Fibroblast of lung (primary cell): ENCODE measurements around the gene CDRT4. TPM values are rescaled to one million over a fixed set of nuclear protein-coding genes. Genes with fewer than 3 reads are reported as not detected.

Experiments
- DNase-seq, 2 donors: peaks; one replicate each; pipeline versions ENCODE4 v3.0.0 to v3.0.0-alpha.2; 2010; ENCODE audit warnings: low read depth in 2 of 2
- H2AFZ ChIP-seq: 2 replicates; pipeline ENCODE4 v1.5.1; 2012; ENCODE audit warnings: low read length, control low read depth, inconsistent platforms
- H3K27ac ChIP-seq: 2 replicates; pipeline ENCODE4 v1.5.1; 2011; ENCODE audit warnings: low read length, control low read depth; ENCODE audit not compliant: insufficient read depth
- H3K27me3 ChIP-seq: 2 replicates; pipeline ENCODE4 v1.5.1; 2011; ENCODE audit warnings: mild to moderate bottlenecking, low read length; ENCODE audit not compliant: control insufficient read depth, insufficient read depth
- H3K36me3 ChIP-seq: 2 replicates; pipeline ENCODE4 v1.5.1; 2011; ENCODE audit warnings: low read length; ENCODE audit not compliant: control insufficient read depth, insufficient read depth
- H3K4me1 ChIP-seq: 2 replicates; pipeline ENCODE4 v1.5.1; 2011; ENCODE audit warnings: low read length; ENCODE audit not compliant: control insufficient read depth, insufficient read depth; ENCODE audit errors: extremely low read depth
- H3K4me2 ChIP-seq: 2 replicates; pipeline ENCODE4 v1.5.1; 2011; ENCODE audit warnings: low read length, control low read depth; ENCODE audit not compliant: insufficient read depth; ENCODE audit errors: extremely low read depth
- H3K4me3 ChIP-seq, 4 experiments: fragments of 200-600 bp in 1 of 4; sonication (generic) in 1 of 4; replicated peaks in 1 of 4; 2 replicates each; pipeline ENCODE4 v1.5.1; 2011 to 2016; ENCODE audit warnings: low read length in 4 of 4, low read depth in 3 of 4, mild to moderate bottlenecking in 3 of 4, control low read depth in 2 of 4, inconsistent platforms in 1 of 4, mixed read lengths in 1 of 4; ENCODE audit not compliant: insufficient read depth in 1 of 4; ENCODE audit errors: control extremely low read depth in 1 of 4
- H3K79me2 ChIP-seq: 2 replicates; pipeline ENCODE4 v1.5.1; 2012; ENCODE audit warnings: mild to moderate bottlenecking, low read length, inconsistent platforms; ENCODE audit not compliant: control insufficient read depth, insufficient read depth
- H3K9ac ChIP-seq: 2 replicates; pipeline ENCODE4 v1.5.1; 2011; ENCODE audit warnings: mild to moderate bottlenecking, low read length, control low read depth; ENCODE audit not compliant: insufficient read depth
- H3K9me3 ChIP-seq: 2 replicates; pipeline ENCODE4 v1.5.1; 2012; ENCODE audit warnings: low read depth, low read length; ENCODE audit not compliant: control insufficient read depth, insufficient read depth
- H4K20me1 ChIP-seq: 2 replicates; pipeline ENCODE4 v1.5.1; 2011; ENCODE audit warnings: low read length; ENCODE audit not compliant: control insufficient read depth, insufficient read depth; ENCODE audit errors: extremely low read depth
- EZH2 ChIP-seq: IDR thresholded peaks from 2 replicates; pipeline ENCODE4 v1.5.1; 2012; ENCODE audit warnings: low read length, control low read depth, mild to moderate bottlenecking; ENCODE audit errors: missing control alignments
- polyA plus RNA-seq, 2 donors: library from polyadenylated mRNA; depleted of rRNA in 1 of 2; stranded (reverse) in 1 of 2; unstranded in 1 of 2; fragments of >200 nt; gene quantifications; 2 replicates each; pipeline ENCODE4 v1.2.1, GENCODE V29; 2011 to 2012; ENCODE audit warnings: missing spikeins in 1 of 2
- total RNA-seq: library from RNA; depleted of rRNA; stranded (reverse); fragments of >200 nt; gene quantifications from 2 replicates; pipeline ENCODE4 v1.2.1, GENCODE V29; 2014
- TF ChIP-seq, protein P1 (sequence below), 2 donors: IDR thresholded peaks in 1 of 2; conservative IDR thresholded peaks in 1 of 2; 1 replicate in 1 of 2; 2 replicates in 1 of 2; pipeline ENCODE4 v1.5.1; 2011 to 2012; ENCODE audit warnings: low read length in 2 of 2, control low read depth in 1 of 2, inconsistent platforms in 1 of 2, low read depth in 1 of 2, mild to moderate bottlenecking in 1 of 2

Gene CDRT4
- total and polyA plus RNA-seq, 2 donors (not counting 1 experiment from before 2014, with no cell fraction given), result 0.49 to 2.3 TPM

DNA sequence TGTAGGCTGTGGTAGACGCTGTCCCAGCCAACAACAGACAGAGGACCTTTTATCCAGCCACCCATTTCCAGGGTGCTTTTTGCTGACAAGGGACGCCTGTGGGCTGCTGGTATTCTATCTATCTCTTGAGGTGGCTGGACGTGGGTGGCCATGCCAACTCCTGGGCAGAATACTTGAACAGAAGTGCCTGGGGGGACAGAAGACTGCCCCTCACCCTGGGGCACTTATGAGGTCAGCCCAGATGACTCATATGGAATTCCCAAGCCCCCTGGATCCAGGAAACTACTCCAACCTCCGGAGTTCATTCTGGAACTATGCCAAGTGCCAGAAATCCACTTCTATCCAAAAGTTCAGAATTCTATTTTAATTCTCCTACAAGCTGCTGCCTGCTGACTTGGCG, 61.3 kb downstream of the CDRT4 start:
- TF ChIP-seq, protein P1, sequence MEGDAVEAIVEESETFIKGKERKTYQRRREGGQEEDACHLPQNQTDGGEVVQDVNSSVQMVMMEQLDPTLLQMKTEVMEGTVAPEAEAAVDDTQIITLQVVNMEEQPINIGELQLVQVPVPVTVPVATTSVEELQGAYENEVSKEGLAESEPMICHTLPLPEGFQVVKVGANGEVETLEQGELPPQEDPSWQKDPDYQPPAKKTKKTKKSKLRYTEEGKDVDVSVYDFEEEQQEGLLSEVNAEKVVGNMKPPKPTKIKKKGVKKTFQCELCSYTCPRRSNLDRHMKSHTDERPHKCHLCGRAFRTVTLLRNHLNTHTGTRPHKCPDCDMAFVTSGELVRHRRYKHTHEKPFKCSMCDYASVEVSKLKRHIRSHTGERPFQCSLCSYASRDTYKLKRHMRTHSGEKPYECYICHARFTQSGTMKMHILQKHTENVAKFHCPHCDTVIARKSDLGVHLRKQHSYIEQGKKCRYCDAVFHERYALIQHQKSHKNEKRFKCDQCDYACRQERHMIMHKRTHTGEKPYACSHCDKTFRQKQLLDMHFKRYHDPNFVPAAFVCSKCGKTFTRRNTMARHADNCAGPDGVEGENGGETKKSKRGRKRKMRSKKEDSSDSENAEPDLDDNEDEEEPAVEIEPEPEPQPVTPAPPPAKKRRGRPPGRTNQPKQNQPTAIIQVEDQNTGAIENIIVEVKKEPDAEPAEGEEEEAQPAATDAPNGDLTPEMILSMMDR (conservative IDR thresholded peaks at IDR 0.05 in 1 of 2, IDR thresholded peaks at IDR 0.05 in 1 of 2; ENCODE audit: low read depth in 1 of 2, low read length in 2 of 2), result no peak
- no peak for TF ChIP-seq EZH2
- H3K27ac ChIP-seq, result no peak overlapping the region

DNA sequence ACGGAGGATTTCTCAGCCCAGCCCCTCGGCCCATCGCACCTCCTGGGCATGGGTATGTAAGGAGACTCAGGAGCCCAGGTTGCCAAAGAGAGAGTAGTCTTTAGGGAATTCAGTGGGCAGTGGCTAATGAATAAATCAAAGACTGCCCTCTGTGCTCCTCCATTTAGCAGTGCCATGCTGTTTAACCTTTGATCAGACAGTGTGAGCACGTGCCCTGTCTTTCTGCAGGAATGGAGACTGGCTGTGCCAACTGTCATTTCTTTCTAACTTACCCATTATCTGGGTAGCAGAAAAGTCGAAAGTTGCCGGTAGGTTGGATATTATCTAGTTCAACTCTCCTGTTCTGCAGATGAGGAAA, 62.4 kb downstream of the CDRT4 start:
- Histone ChIP-seq H3K36me3 (no peaks in the 10 kb centered on the region), H3K4me1 (peaks cover 8% of the 10 kb centered on the region), H2AFZ (no peak overlapping the region), H3K27me3 (no peaks in the 10 kb centered on the region), H3K4me3 (no peak overlapping the region), H3K4me2 (no peak overlapping the region), H3K27ac (no peak overlapping the region), H3K9ac (no peak overlapping the region), H3K79me2 (no peaks in the 10 kb centered on the region), H3K9me3 (no peaks in the 10 kb centered on the region), H4K20me1 (no peaks in the 10 kb centered on the region)
- DNase-seq, result no peak
- TF ChIP-seq EZH2, result no peak
- TF ChIP-seq, protein P1 (conservative IDR thresholded peaks at IDR 0.05 in 1 of 2, IDR thresholded peaks at IDR 0.05 in 1 of 2; ENCODE audit: low read depth in 1 of 2, low read length in 2 of 2), result no peak

More for the DNA sequence above, 61.3 kb downstream of the CDRT4 start:
- no peaks in the 10 kb centered on the region for H3K9me3 ChIP-seq
- no peak overlapping the region for H3K4me2 ChIP-seq
- H3K9ac ChIP-seq, result no peak overlapping the region
- H3K4me3 ChIP-seq, result no peak overlapping the region
- H4K20me1 ChIP-seq, result no peaks in the 10 kb centered on the region
- peak in 1 of 2 donors; percentile 40 for DNase-seq
- no peaks in the 10 kb centered on the region for H3K79me2 ChIP-seq
- no peak overlapping the region for H2AFZ ChIP-seq
- no peaks in the 10 kb centered on the region for H3K27me3 ChIP-seq
- H3K4me1 ChIP-seq, result peaks cover 11% of the 10 kb centered on the region
- H3K36me3 ChIP-seq, result no peaks in the 10 kb centered on the region

DNA sequence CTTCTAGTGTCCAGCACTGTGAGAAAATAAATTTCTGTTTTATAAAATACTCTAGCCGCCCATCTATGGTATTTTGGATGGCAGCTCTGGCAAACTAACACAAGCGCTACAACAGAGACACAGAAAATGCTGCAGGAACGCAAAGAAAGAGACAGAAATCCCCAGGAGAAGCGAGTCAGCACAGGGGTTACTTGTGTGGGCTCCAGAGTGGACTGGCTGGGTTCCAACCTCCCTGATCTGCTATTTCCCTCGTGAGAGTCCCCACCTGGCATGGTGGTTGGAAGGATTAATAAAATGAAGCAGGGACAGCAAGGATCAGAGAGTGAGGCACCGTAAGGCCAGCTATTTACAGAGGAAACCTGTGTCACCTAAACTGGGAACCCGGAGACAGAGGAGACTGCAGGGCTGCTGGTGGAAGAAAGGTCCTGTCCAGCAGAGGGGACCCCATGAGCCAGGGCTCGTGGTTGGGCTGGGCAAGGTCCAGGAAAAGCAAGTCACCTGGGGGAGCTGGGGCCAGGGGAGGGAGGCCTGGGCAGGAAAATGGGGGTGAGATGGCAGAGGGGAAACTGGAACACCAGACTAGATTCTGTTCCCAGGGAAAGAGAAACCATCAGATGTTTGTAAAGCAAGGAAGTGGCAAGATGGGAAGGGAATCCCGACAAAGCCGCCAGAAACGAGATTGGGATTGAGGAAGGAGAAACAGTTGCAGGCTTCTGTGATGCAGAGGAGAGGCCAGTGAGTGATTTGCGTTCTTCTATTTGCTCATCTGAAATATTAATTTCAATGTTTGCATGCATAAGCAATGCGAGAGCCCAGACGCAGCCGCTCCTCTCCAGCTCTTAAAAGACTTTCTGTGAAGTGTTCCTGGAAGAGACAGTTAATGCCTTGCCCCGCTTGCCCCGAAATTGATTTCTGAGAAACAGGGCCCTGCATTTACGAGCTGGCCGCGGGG, 63.0 kb downstream of the CDRT4 start:
- H3K36me3 ChIP-seq, result no peaks in the 10 kb centered on the region
- H4K20me1 ChIP-seq, result no peaks in the 10 kb centered on the region
- H3K9ac ChIP-seq, result no peak overlapping the region
- peaks cover 7% of the 10 kb centered on the region for H3K4me1 ChIP-seq
- H3K27me3 ChIP-seq, result no peaks in the 10 kb centered on the region
- no peak for TF ChIP-seq EZH2
- TF ChIP-seq, protein P1 (conservative IDR thresholded peaks at IDR 0.05 in 1 of 2, IDR thresholded peaks at IDR 0.05 in 1 of 2; ENCODE audit: low read depth in 1 of 2, low read length in 2 of 2), result no peak
- no peaks in the 10 kb centered on the region for H3K79me2 ChIP-seq
- DNase-seq, result peak; percentile 21 to 49
- H2AFZ ChIP-seq, result peak overlapping the region; percentile 39
- H3K4me2 ChIP-seq, result peak overlapping the region; percentile 44
- no peaks in the 10 kb centered on the region for H3K9me3 ChIP-seq
- H3K4me3 ChIP-seq, result no peak overlapping the region
- no peak overlapping the region for H3K27ac ChIP-seq
